Effector memory CD8-positive, alpha-beta T cell (primary cell): Measurements from ENCODE around the gene TGFB1.
"Not testable (repeated sequence)": the region's sequence is repeated elsewhere in the genome, so short reads cannot be mapped to it uniquely, and the experiment has no call there.

ENCODE experiments used
- ATAC-seq: fragments of 150-1000 bp; cut with Tn5 transposase; replicated peaks from 2 replicates; pipeline ENCODE4 v1.10.0; 2021; ENCODE audit warnings: mild to moderate bottlenecking, moderate library complexity
- DNase-seq, 3 experiments: peaks; one replicate each; pipeline ENCODE4 v3.0.0; 2021
- H3K27ac Mint-ChIP-seq, 2 donors: one replicate each; pipeline ENCODE4 v1.8.0; 2022; ENCODE audit warnings: mild to moderate bottlenecking in 2 of 2, mixed read lengths in 2 of 2, moderate library complexity in 2 of 2
- H3K27me3 Mint-ChIP-seq, 2 donors: one replicate each; pipeline ENCODE4 v1.8.0; 2022; ENCODE audit warnings: mixed read lengths in 2 of 2
- H3K36me3 Mint-ChIP-seq: one replicate; pipeline ENCODE4 v1.8.0; 2022; ENCODE audit warnings: mild to moderate bottlenecking, moderate library complexity, mixed read lengths; ENCODE audit not compliant: insufficient read depth
- H3K4me1 Mint-ChIP-seq, 2 donors: one replicate each; pipeline ENCODE4 v1.8.0; 2022; ENCODE audit warnings: low read depth in 2 of 2, mixed read lengths in 2 of 2
- H3K4me3 Mint-ChIP-seq, 2 donors: one replicate each; pipeline ENCODE4 v1.8.0; 2022; ENCODE audit warnings: mild to moderate bottlenecking in 2 of 2, mixed read lengths in 2 of 2, moderate library complexity in 2 of 2
- H3K9me3 Mint-ChIP-seq, 2 donors: one replicate each; pipeline ENCODE4 v1.8.0; 2022; ENCODE audit warnings: mixed read lengths in 2 of 2

Gene TGFB1

DNA sequence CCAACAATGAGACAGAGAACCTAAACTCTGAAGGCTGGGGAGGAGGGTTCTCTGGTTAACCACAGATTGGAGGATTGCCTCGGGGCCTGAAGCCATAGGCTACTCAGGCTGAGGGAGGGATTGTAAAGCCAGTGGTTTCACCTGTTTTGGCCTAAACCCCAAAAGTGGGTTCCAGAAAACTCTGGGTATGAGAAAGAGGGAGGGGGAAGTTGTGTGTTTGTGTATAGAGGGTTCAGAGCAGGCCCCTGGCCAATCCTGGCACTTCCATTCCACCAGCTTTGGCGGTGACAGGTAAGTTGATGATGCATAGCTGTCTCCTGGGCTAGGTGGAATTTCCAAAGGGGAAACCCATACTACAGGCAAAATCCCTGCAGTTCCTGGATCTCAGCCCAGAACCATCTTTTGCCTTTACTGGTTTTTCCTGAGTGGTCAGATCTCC, 57.3 kb downstream of the TGFB1 start:
- Mint-ChIP-seq H3K27me3 (no peaks in the 10 kb centered on the region), H3K4me1 (peaks cover 48 to 65% of the 10 kb centered on the region in 2 donors), H3K27ac (peak overlapping the region; percentile 94 to 97), H3K4me3 (peak overlapping the region; percentile 29 to 63), H3K9me3 (no peaks in the 10 kb centered on the region), H3K36me3 (peaks cover 98% of the 10 kb centered on the region)
- ATAC-seq (no peak), DNase-seq (no peak)

DNA sequence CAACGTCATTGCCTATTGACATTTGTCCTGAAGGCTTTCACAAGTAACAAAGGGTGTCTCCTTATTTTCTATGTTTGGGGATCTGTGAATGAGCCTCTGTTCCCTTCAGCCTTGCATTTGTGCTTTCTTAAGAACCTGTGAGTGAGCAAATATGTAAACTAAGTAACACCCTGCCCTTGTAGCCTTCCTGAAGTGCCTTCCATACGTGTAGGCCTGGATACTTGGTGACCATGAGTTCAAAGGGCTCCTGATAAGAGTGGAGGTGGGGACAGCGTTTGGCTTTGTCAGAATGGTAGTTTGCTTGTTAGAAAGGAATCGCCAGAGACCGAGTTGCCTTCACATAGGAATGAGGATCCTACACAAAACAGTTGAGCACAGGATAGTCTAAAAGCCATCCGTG, 58.2 kb downstream of the TGFB1 start:
- no peak for ATAC-seq
- peak overlapping the region in 1 of 2 donors; percentile 29 for H3K4me3 Mint-ChIP-seq
- H3K4me1 Mint-ChIP-seq, result peaks cover 43 to 57% of the 10 kb centered on the region in 2 donors
- H3K27me3 Mint-ChIP-seq, result no peaks in the 10 kb centered on the region
- H3K9me3 Mint-ChIP-seq, result no peaks in the 10 kb centered on the region
- no peak for DNase-seq
- H3K36me3 Mint-ChIP-seq, result peaks cover 99% of the 10 kb centered on the region
- H3K27ac Mint-ChIP-seq, result peak overlapping the region; percentile 94 to 97

DNA sequence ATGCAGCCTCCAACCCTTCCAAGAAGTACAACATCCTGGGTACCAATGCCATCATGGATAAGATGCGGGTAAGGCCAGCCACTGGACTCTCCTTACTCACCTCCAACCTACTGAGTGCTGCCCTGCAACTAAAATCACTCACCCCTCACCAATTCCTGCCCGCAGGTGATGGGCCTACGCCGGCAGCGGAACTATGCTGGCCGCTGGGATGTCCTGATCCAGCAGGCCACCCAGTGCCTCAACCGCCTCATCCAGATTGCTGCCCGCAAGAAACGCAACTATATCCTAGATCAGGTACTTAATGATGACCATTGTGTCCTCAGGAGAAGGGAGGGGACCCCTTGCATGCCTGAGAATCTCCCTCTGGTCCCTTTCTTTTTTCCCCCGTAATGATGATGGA, 59.3 kb downstream of the TGFB1 start:
- peaks cover 33 to 46% of the 10 kb centered on the region in 2 donors for H3K4me1 Mint-ChIP-seq

DNA sequence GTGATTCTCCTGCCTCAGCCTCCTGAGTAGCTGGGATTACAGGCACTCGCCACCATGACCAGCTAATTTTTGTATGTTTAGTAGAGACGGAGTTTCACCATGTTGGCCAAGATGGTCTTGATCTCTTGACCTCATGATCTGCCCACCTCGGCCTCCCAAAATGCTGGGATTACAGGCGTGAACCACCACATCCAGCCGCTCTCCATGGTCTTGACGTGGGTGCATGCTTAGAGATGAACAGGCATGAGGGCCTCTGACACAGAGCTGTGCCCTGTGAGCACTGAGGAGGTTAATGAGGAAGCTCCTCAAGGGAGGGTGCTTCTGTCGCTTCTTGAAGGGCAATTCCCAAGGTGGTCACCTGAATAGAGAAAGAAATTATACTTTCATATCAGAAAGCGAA, 63.9 kb downstream of the TGFB1 start:
- DNase-seq, H3K4me3 Mint-ChIP-seq, H3K27me3 Mint-ChIP-seq, H3K27ac Mint-ChIP-seq, H3K4me1 Mint-ChIP-seq, ATAC-seq, H3K9me3 Mint-ChIP-seq: not testable (repeated sequence)
- peaks cover 97% of the 10 kb centered on the region for H3K36me3 Mint-ChIP-seq

More for the DNA sequence above, 59.3 kb downstream of the TGFB1 start:
- peaks cover 99% of the 10 kb centered on the region for H3K36me3 Mint-ChIP-seq
- H3K27ac Mint-ChIP-seq, result peak overlapping the region; percentile 94 to 97
- peak overlapping the region in 1 of 2 donors; percentile 28 for H3K4me3 Mint-ChIP-seq
- ATAC-seq (no peak), DNase-seq (no peak)
- no peaks in the 10 kb centered on the region for H3K9me3 Mint-ChIP-seq
- no peaks in the 10 kb centered on the region for H3K27me3 Mint-ChIP-seq

DNA sequence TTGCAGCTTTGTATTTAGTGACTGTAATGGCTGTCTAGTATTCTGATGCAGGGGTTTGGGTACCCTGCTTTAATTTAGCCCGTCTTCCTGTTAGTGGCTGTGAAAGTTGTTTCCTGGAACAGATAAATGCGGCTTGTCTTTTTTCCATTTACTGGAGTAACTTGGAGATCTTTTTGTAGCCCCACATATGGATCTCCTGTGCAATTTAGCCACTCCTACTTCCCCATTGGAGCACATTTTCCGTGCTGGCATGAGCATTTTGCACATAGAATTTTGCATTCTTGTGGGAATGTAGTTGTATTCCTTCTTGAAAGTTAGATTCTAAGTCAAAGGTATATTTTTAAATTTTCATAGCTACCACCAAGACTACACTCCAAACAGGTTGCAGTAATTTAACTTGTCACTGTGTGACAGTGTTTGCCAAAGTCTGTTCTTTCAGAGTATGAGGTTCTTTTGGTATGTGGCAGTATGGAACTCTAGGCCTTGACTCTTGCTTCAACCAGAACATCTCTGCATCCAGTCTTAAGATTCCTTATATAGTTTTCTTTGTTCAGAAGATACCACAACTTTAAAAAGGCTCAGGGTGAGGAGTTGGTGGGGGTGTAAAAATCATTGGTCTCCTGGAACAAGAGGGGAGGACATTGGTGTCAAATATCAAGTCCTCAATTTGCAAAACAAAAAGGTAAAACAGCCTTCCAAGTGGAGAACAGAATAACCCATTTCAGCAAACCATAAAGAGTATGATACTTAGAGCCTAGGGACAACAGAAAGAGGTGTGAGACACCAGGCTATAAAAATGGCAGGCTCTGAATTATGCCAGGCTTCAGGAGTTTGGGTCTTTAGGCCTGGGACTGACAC, 64.8 kb downstream of the TGFB1 start:
- no peak for DNase-seq
- Mint-ChIP-seq H3K4me3 (no peak overlapping the region), H3K27me3 (no peaks in the 10 kb centered on the region), H3K4me1 (peaks cover 0 to 8% of the 10 kb centered on the region in 2 donors), H3K9me3 (no peaks in the 10 kb centered on the region), H3K27ac (peak overlapping the region in 1 of 2 donors; percentile 72), H3K36me3 (peaks cover 97% of the 10 kb centered on the region)
- ATAC-seq, result peak; percentile 59
